Lung (tissue), 12 donors: Measurements from ENCODE around the gene PHF1. TPM values are rescaled to one million over a fixed set of nuclear protein-coding genes. Genes with fewer than 3 reads are reported as not detected.

ENCODE experiments used
- ATAC-seq: fragments of 200-7000 bp; cut with Tn5 transposase; one replicate; pipeline ENCODE4 v1.9.1; 2020; ENCODE audit warnings: moderate number of reproducible peaks; ENCODE audit not compliant: insufficient read depth, low FRiP score
- DNase-seq, 3 donors: peaks; one replicate each; pipeline ENCODE4 v3.0.0-alpha.2; 2013 to 2017
- H3K27ac ChIP-seq, 2 donors: one replicate each; pipeline ENCODE4 v1.5.1; 2013; ENCODE audit warnings: mild to moderate bottlenecking in 2 of 2, moderate library complexity in 2 of 2, control low read depth in 1 of 2, inconsistent platforms in 1 of 2, low read depth in 1 of 2, low read length in 1 of 2
- H3K27me3 ChIP-seq, 3 donors: one replicate each; pipeline ENCODE4 v1.5.1; 2013; ENCODE audit warnings: low read length in 2 of 3; ENCODE audit not compliant: control insufficient read depth in 3 of 3, insufficient read depth in 3 of 3
- H3K36me3 ChIP-seq, 4 donors: one replicate each; pipeline ENCODE4 v1.5.1; 2013; ENCODE audit warnings: low read length in 4 of 4, mild to moderate bottlenecking in 1 of 4, moderate library complexity in 1 of 4; ENCODE audit not compliant: control insufficient read depth in 4 of 4, insufficient read depth in 4 of 4
- H3K4me1 ChIP-seq, 5 donors: one replicate each; pipeline ENCODE4 v1.5.1; 2013; ENCODE audit warnings: low read length in 5 of 5, mild to moderate bottlenecking in 2 of 5, moderate library complexity in 1 of 5; ENCODE audit not compliant: control insufficient read depth in 5 of 5, insufficient read depth in 5 of 5
- H3K4me3 ChIP-seq: one replicate; pipeline ENCODE4 v1.5.1; 2013; ENCODE audit warnings: mild to moderate bottlenecking, control low read depth, moderate library complexity
- H3K9ac ChIP-seq, 2 donors: one replicate each; pipeline ENCODE4 v1.5.1; 2013; ENCODE audit warnings: low read length in 2 of 2, control low read depth in 1 of 2; ENCODE audit not compliant: insufficient read depth in 1 of 2
- H3K9me3 ChIP-seq, 4 donors: one replicate each; pipeline ENCODE4 v1.5.1; 2013; ENCODE audit warnings: low read length in 3 of 4, mild to moderate bottlenecking in 1 of 4, moderate library complexity in 1 of 4; ENCODE audit not compliant: control insufficient read depth in 4 of 4, insufficient read depth in 3 of 4
- CTCF ChIP-seq: IDR thresholded peaks from 2 replicates; pipeline ENCODE4 v1.5.1; 2012; ENCODE audit warnings: mild to moderate bottlenecking; ENCODE audit errors: control extremely low read depth, extremely low read depth
- WGBS, 2 donors: extraction: QIAGEN DNeasy Blood & Tissue Kit; methylation state at CpG; one replicate each; pipeline ENCODE4 v1.1.7; 2013; 5-methylcytosine and 5-hydroxymethylcytosine counted together
- polyA plus RNA-seq, 2 donors: library from polyadenylated mRNA; stranded (reverse); fragments of 200-250 nt; gene quantifications; one replicate each; pipeline ENCODE4 v1.2.1, GENCODE V29; 2013
- total RNA-seq, 2 donors: library from RNA; depleted of rRNA in 1 of 2; stranded (reverse); fragments of >200 nt in 1 of 2; gene quantifications; one replicate each; pipeline ENCODE4 v1.2.1, GENCODE V29; 2014 to 2021
- donor health status: control.
- donor health status: control.
- donor health status: Bipolar disorder and iron deficiency.
- donor health status: healthy.
- donor health status: DM: yes; HTN: yes; CAD: no.

Gene PHF1
- total and polyA plus RNA-seq, 4 donors, result 30.9 to 121 (median 45.1) TPM

GRCh38 chr6:33450434-33450833, 39.6 kb downstream of the PHF1 start:
- Histone ChIP-seq H3K9ac (no peak overlapping the region), H3K27ac (no peak overlapping the region), H3K9me3 (no peaks in the 10 kb centered on the region), H3K4me3 (no peak overlapping the region), H3K36me3 (peaks cover 0 to 25% (median 10%) of the 10 kb centered on the region in 4 donors), H3K4me1 (peaks cover 5 to 10% (median 6%) of the 10 kb centered on the region in 5 donors), H3K27me3 (no peaks in the 10 kb centered on the region)
- no peak for ATAC-seq
- no peak for DNase-seq
- WGBS, 2 donors, result 21 to 61% methylated on average over 3 of the region's 3 CpGs
- TF ChIP-seq CTCF, result no peak

GRCh38 chr6:33451606-33452005, 40.8 kb downstream of the PHF1 start:
- no peak for TF ChIP-seq CTCF
- no peak for ATAC-seq
- WGBS, 2 donors, result 93 to 96% methylated on average over 7 to 15 of the region's 15 CpGs
- no peak for DNase-seq
- H3K27ac ChIP-seq, result no peak overlapping the region
- peaks cover 0 to 28% (median 13%) of the 10 kb centered on the region in 4 donors for H3K36me3 ChIP-seq
- no peak overlapping the region for H3K4me3 ChIP-seq
- H3K4me1 ChIP-seq, result peaks cover 5 to 10% (median 6%) of the 10 kb centered on the region in 5 donors
- no peak overlapping the region for H3K9ac ChIP-seq
- no peaks in the 10 kb centered on the region for H3K27me3 ChIP-seq
- H3K9me3 ChIP-seq, result no peaks in the 10 kb centered on the region

- peaks cover 0 to 33% (median 16%) of the 10 kb centered on the region in 4 donors for H3K36me3 ChIP-seq
- peaks cover 5 to 10% (median 6%) of the 10 kb centered on the region in 5 donors for H3K4me1 ChIP-seq
- no peak overlapping the region for H3K4me3 ChIP-seq
- ATAC-seq (no peak), DNase-seq (no peak)
- no peak overlapping the region for H3K9ac ChIP-seq
- peaks cover 0 to 2% (median under 1%) of the 10 kb centered on the region in 4 donors for H3K9me3 ChIP-seq
- 89 to 100% methylated on average over 1 to 4 of the region's 4 CpGs for WGBS, 2 donors
- H3K27me3 ChIP-seq, result no peaks in the 10 kb centered on the region
- TF ChIP-seq CTCF, result no peak
- no peak overlapping the region for H3K27ac ChIP-seq
Observed at GRCh38 chr6:33452496-33452895, 41.7 kb downstream of the PHF1 start.
